ACC112 (cell line): ENCODE results near the gene SF3B2.
"Not testable (repeated sequence)": the region's sequence is repeated elsewhere in the genome, so short reads cannot be mapped to it uniquely, and the experiment has no call there.

Experiments used
- H2AFZ ChIP-seq: fragments of 200-600 bp; sonication (generic); one replicate; pipeline ENCODE4 v1.6.0; 2017; ENCODE audit warnings: antibody characterized with exemption, low read length; ENCODE audit not compliant: unreplicated experiment
- H3K27ac ChIP-seq: fragments of 200-600 bp; sonication (generic); 2 replicates; pipeline ENCODE4 v1.5.1; 2014; ENCODE audit warnings: low read depth, mild to moderate bottlenecking, antibody characterized with exemption, low read length, moderate library complexity
- H3K27me3 ChIP-seq: fragments of 200-600 bp; sonication (generic); 2 replicates; pipeline ENCODE4 v1.6.1; 2014; ENCODE audit warnings: mild to moderate bottlenecking, antibody characterized with exemption, low read length, moderate library complexity, mixed read lengths; ENCODE audit not compliant: insufficient read depth
- H3K36me3 ChIP-seq: fragments of 200-600 bp; sonication (generic); 2 replicates; pipeline ENCODE4 v1.6.1; 2016; ENCODE audit warnings: mild to moderate bottlenecking, antibody characterized with exemption, low read length, moderate library complexity, mixed read lengths; ENCODE audit not compliant: insufficient read depth
- H3K4me1 ChIP-seq: fragments of 200-600 bp; sonication (generic); one replicate; pipeline ENCODE4 v1.6.1; 2016; ENCODE audit warnings: low read length, mixed read lengths; ENCODE audit not compliant: insufficient read depth, unreplicated experiment, control insufficient read depth
- H3K4me3 ChIP-seq: fragments of 200-600 bp; sonication (generic); 2 replicates; pipeline ENCODE4 v1.5.1; 2014; ENCODE audit warnings: mild to moderate bottlenecking, low read depth, low read length
- H3K79me2 ChIP-seq: fragments of 200-600 bp; sonication (generic); one replicate; pipeline ENCODE4 v1.6.0; 2016; ENCODE audit warnings: low read length; ENCODE audit not compliant: control insufficient read depth, unreplicated experiment, insufficient read depth

The SF3B2 gene

GRCh38 chr11:66051766-66052663 lies at the start of gene SF3B2:
Gene SF3B2, plus strand, starts transcription at chr11:66052364. Its CDS starts 21 bp downstream, at chr11:66052385.
- Histone ChIP-seq H3K36me3 (peaks cover 15% of the 10 kb centered on the region), H3K27ac (peak within 1 kb of the TSS; percentile 76), H3K79me2 (peaks cover 41% of the 10 kb centered on the region), H3K4me3 (peak within 1 kb of the TSS; percentile 93), H3K4me1 (peaks cover 21% of the 10 kb centered on the region), H3K27me3 (no peaks in the 10 kb centered on the region), H2AFZ (peak within 1 kb of the TSS; percentile 93)

GRCh38 chr11:66002648-66003225 lies 49.4 kb upstream of the SF3B2 start:
- H3K27ac ChIP-seq = peak overlapping the region; percentile 89
- H3K79me2 ChIP-seq = peaks cover 38% of the 10 kb centered on the region
- no peaks in the 10 kb centered on the region for H3K27me3 ChIP-seq
- H3K4me1 ChIP-seq = peaks cover 18% of the 10 kb centered on the region
- H2AFZ ChIP-seq = peak overlapping the region; percentile 90
- peaks cover 29% of the 10 kb centered on the region for H3K36me3 ChIP-seq
- peak overlapping the region; percentile 95 for H3K4me3 ChIP-seq

GRCh38 chr11:66003291-66003690 lies 48.9 kb upstream of the SF3B2 start:
- H3K27ac ChIP-seq = no peak overlapping the region
- H3K79me2 ChIP-seq = peaks cover 38% of the 10 kb centered on the region
- peaks cover 24% of the 10 kb centered on the region for H3K36me3 ChIP-seq

GRCh38 chr11:66004186-66004585 lies 48.0 kb upstream of the SF3B2 start:
- Histone ChIP-seq H3K79me2 (peaks cover 37% of the 10 kb centered on the region), H3K27me3 (no peaks in the 10 kb centered on the region), H2AFZ (no peak overlapping the region), H3K27ac (no peak overlapping the region), H3K36me3 (peaks cover 16% of the 10 kb centered on the region), H3K4me3 (no peak overlapping the region), H3K4me1 (peaks cover 23% of the 10 kb centered on the region)

More at GRCh38 chr11:66003291-66003690, 48.9 kb upstream of the SF3B2 start:
- Histone ChIP-seq H3K4me3 (peak overlapping the region; percentile 95), H3K4me1 (peaks cover 18% of the 10 kb centered on the region), H2AFZ (no peak overlapping the region), H3K27me3 (no peaks in the 10 kb centered on the region)

GRCh38 chr11:66006134-66006890 lies 45.9 kb upstream of the SF3B2 start:
- Histone ChIP-seq H3K4me1 (peaks cover 14% of the 10 kb centered on the region), H2AFZ (no peak overlapping the region), H3K79me2 (peaks cover 20% of the 10 kb centered on the region), H3K27ac (no peak overlapping the region), H3K27me3 (no peaks in the 10 kb centered on the region), H3K36me3 (peaks cover 5% of the 10 kb centered on the region; the same call in 1 of the 2 replicates), H3K4me3 (no peak overlapping the region)

GRCh38 chr11:66006891-66007176 lies 45.3 kb upstream of the SF3B2 start:
- Histone ChIP-seq H3K27ac (no peak overlapping the region), H3K4me3 (no peak overlapping the region), H2AFZ (no peak overlapping the region), H3K4me1 (peaks cover 14% of the 10 kb centered on the region), H3K79me2 (peaks cover 15% of the 10 kb centered on the region), H3K36me3 (peaks cover 5% of the 10 kb centered on the region; the same call in 1 of the 2 replicates), H3K27me3 (peaks cover 4% of the 10 kb centered on the region; the same call in 1 of the 2 replicates)

GRCh38 chr11:66007201-66007634 lies 44.9 kb upstream of the SF3B2 start:
- no peak overlapping the region for H2AFZ ChIP-seq
- no peak overlapping the region for H3K4me3 ChIP-seq
- H3K27me3 ChIP-seq = peaks cover 4% of the 10 kb centered on the region; the same call in 1 of the 2 replicates
- H3K4me1 ChIP-seq = peaks cover 14% of the 10 kb centered on the region
- H3K79me2 ChIP-seq = peaks cover 14% of the 10 kb centered on the region
- peaks cover 5% of the 10 kb centered on the region; the same call in 1 of the 2 replicates for H3K36me3 ChIP-seq
- no peak overlapping the region for H3K27ac ChIP-seq

GRCh38 chr11:66008095-66008467 lies 44.1 kb upstream of the SF3B2 start:
- Histone ChIP-seq H3K4me3 (no peak overlapping the region), H2AFZ (no peak overlapping the region), H3K79me2 (peaks cover 9% of the 10 kb centered on the region), H3K27ac (no peak overlapping the region), H3K4me1 (peaks cover 19% of the 10 kb centered on the region), H3K27me3 (peaks cover 4% of the 10 kb centered on the region; the same call in 1 of the 2 replicates), H3K36me3 (peaks cover 5% of the 10 kb centered on the region; the same call in 1 of the 2 replicates)

GRCh38 chr11:66008468-66009101 lies 43.6 kb upstream of the SF3B2 start:
- Histone ChIP-seq H3K79me2 (peaks cover 4% of the 10 kb centered on the region), H3K27me3 (peaks cover 4% of the 10 kb centered on the region; the same call in 1 of the 2 replicates), H2AFZ (no peak overlapping the region), H3K4me3 (no peak overlapping the region), H3K36me3 (peaks cover 5% of the 10 kb centered on the region; the same call in 1 of the 2 replicates), H3K27ac (no peak overlapping the region), H3K4me1 (peaks cover 19% of the 10 kb centered on the region)

- H2AFZ ChIP-seq, H3K79me2 ChIP-seq, H3K27ac ChIP-seq, H3K4me3 ChIP-seq, H3K27me3 ChIP-seq, H3K36me3 ChIP-seq: not testable (repeated sequence)
- peaks cover 24% of the 10 kb centered on the region for H3K4me1 ChIP-seq
Measured at GRCh38 chr11:66010036-66010435, 42.1 kb upstream of the SF3B2 start.
